ENCODE measurements around the gene SUCLA2.

DNA sequence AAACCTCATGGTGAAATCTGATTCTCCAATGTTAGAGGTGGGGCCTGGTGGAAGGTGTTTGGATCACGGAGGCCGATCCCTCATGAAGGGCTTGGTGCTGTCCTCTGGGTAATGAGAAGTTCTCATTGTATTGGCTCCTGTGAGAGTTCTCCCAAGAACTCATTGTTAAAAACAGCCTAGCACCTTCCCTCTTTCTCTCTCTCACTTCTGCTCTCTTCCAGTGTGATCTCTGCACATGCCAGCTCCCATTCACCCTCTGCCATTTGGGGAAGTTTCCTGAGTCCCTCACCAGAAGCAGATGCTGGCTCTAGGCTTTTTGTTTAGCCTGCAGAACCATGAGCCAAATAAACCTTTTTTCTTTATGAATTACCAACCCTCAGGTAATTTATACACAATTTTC lies 3.1 kb upstream of the SUCLA2 start:
- TF ChIP-seq, protein P1, sequence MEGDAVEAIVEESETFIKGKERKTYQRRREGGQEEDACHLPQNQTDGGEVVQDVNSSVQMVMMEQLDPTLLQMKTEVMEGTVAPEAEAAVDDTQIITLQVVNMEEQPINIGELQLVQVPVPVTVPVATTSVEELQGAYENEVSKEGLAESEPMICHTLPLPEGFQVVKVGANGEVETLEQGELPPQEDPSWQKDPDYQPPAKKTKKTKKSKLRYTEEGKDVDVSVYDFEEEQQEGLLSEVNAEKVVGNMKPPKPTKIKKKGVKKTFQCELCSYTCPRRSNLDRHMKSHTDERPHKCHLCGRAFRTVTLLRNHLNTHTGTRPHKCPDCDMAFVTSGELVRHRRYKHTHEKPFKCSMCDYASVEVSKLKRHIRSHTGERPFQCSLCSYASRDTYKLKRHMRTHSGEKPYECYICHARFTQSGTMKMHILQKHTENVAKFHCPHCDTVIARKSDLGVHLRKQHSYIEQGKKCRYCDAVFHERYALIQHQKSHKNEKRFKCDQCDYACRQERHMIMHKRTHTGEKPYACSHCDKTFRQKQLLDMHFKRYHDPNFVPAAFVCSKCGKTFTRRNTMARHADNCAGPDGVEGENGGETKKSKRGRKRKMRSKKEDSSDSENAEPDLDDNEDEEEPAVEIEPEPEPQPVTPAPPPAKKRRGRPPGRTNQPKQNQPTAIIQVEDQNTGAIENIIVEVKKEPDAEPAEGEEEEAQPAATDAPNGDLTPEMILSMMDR (optimal IDR thresholded peaks at IDR 0.05 in 1 of 3, IDR thresholded peaks at IDR 0.05 in 1 of 3, conservative IDR thresholded peaks at IDR 0.05 in 1 of 3; ENCODE audit: extremely low read depth in 1 of 3, insufficient read depth in 2 of 3, low read length in 3 of 3), result no peak
- TF ChIP-seq EZH2 (IDR thresholded peaks at IDR 0.05; ENCODE audit: low read length), result no peak

Data from keratinocyte (primary cell).